Stimulated activated CD8-positive, alpha-beta memory T cell treated with anti-CD3 and anti-CD28 coated beads, Interleukin-15, amount 100 ng/mL, for 1 hour (primary cell): ENCODE data around the gene RBM20.
"Not testable (repeated sequence)": the region's sequence is repeated elsewhere in the genome, so short reads cannot be mapped to it uniquely, and the experiment has no call there.

Source experiments
- DNase-seq: peaks from one replicate; pipeline ENCODE4 v3.0.0-alpha.2; 2020; ENCODE audit warnings: low read depth

RBM20 gene

DNA sequence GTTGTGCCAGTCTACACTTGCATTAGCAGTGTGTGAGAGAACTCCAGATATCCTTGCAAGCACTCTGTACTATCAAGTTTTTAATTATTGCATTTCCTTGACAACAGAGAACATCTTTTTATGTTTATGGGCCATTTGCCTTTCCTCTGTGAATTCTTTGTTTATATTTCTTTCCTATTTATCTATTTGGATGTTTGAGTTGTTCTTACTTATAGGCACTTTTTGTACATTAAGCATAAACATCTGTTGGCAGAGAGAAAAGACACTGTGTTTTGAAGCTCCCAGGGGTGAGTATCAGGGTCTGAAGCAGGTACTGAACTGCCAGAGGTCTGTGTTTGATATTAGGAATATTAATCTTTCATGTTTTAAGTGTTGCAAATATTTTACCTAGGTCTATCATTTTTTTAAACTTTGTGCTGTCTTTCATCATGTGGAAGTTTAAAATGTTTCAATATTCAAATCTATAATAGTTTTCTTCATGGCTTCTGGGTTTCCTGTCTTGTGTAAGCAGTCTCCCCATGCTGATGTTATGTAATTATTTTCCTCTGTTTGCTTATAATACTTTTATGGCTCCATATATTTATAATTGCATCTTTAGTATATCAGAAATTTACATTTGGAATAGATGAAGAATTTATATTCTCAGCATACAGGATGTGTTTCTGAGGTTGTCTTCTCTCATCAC, 209.9 kb downstream of the RBM20 start:
- no peak for DNase-seq

DNA sequence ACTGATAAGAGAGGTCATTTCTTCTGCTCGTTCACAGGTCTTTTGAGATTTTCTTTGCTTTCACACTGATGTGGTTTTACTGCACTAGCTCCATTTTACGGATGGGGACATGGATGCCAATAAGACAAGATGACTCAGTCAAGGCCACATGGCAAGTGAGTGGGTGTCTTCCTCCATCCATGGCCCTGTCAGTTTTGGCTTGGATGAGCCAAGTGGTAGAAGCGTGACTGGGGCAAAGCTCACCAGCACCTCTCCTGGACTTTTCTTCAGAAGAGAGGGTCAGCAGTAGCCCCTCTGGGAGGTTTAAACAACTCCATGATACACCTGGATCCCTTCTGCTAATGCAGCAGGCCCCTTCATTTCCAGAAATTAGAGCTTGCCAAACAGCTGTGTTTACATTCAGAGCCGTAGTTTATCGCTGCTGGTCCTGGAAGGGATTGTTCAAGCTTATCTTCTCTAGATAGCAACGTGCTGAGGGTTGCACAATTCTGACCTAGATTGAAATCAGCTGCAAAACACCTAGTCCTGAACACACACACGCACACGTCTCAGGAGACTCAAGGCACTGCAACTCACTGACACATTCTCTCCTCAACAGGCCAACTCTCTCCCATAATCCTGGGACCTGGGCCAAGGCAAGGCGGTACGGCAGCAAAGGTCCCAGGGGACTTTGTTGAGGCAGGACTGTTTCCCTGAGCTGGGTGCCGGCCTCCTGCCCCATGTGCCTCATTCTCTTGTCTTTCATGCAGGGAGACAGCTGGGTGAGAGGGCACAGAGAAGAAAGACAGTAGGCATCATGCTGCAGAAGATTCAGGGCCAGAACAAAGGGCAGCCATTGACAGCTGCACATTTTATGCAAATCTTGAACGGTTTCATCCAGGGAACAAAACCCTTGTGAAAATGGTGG, 213.4 kb downstream of the RBM20 start:
- DNase-seq, result no peak

DNA sequence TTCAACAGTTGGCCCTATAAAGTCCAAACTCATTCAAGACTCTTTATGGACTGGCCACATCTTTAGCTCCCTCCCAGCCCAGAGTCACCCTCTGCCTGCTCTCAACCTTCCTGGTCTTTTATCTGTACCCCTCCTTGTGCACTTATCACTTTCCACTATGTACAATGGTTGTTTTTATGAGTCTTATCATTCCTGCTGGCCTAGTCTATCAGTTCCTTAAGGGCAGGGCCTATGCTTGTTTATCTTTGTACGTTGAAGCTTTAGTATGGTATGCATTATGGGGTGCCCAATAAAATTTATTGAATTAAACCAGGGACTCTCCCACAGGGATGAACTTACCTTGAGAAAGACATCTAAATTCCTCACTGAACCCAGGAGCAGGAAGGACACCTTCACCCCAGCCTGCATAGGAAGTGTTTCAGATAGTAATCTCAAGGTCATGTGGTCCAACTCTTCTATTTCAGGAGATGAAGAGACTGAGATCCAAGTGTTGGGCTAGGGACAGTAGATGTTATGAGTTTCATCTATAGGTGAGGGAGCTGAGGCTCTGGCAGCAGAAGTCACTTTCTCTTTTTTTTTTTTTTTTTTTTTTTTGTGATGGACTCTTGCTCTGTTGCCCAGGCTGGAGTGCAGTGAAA, 214.3 kb downstream of the RBM20 start:
- DNase-seq, result no peak

DNA sequence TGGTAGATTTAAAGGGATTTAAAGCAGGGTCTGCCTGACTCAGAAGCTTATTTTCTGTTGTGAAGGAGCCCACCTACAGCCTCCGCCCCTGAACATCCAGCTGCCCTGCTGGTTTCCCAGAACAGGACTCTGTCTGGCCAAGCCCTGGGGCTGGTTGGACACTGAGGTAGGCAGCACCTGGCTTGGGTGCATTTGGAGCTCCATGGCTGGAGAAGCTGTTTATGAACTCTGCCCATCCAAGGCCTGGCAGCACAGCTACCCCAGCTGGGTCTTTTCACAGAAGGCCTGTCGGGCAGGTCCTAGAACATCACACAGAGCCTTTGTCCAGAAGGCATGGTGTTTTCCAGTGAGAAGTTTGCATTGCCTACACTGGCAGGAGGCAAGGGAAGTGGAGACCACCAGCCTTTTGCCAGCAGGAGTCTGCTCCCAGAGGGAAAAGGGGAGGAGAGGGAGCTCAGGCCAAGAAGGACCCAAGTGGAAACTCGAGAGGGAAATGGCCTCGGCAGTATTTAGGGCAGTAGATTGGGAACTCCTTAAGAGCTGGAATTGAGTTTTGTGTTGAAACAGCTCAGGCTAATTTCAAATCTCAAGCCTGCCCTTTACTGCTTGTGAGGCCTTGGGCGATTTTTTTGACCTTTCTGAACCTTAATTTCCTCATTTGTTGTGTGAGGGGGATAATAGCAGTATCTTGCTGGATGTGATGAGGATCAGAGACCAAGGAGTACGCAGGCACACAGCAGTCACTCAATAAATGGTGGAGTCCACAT, 215.3 kb downstream of the RBM20 start:
- DNase-seq, result no peak

DNA sequence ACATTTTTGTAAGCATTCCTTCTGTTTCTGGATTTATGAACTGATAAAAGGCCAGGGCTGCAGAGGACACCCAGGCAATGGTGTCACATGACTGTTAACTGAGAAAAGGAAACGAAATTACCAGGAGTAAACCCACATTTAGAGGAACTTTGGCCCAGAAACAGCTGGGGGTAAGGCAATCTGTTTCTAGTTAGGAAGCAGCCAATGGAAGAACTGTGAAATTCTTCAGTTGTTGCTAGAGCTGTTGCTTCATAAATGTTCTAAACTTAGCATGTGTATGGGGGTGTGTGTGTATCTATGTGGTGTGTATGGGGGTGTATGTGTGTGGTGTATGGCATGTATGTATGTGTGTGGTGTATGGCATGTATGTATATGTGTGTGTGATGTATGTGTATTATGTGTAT, 215.8 kb downstream of the RBM20 start:
- DNase-seq, result no peak

- DNase-seq, result no peak
Observed at GRCh38 chr10:110860576-110861241, 216.6 kb downstream of the RBM20 start.

DNA sequence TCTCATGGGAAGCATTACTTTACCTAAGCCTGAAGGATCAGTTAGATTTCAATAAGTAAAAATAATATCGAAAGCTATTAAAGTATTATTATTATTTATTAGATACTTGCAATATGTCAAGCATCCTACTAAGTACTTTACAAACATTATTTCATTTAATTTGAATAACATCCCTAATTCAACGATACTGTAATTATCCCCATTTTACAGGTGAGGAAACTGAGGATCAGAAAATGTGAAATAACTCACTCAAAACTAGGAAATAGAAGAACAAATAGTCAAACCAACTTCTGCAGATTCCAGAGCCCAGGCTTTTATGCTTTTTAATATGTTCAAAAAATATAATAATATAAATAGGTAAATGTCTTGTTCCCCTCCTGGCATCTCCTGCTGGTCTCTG, 217.3 kb downstream of the RBM20 start:
- no peak for DNase-seq

DNA sequence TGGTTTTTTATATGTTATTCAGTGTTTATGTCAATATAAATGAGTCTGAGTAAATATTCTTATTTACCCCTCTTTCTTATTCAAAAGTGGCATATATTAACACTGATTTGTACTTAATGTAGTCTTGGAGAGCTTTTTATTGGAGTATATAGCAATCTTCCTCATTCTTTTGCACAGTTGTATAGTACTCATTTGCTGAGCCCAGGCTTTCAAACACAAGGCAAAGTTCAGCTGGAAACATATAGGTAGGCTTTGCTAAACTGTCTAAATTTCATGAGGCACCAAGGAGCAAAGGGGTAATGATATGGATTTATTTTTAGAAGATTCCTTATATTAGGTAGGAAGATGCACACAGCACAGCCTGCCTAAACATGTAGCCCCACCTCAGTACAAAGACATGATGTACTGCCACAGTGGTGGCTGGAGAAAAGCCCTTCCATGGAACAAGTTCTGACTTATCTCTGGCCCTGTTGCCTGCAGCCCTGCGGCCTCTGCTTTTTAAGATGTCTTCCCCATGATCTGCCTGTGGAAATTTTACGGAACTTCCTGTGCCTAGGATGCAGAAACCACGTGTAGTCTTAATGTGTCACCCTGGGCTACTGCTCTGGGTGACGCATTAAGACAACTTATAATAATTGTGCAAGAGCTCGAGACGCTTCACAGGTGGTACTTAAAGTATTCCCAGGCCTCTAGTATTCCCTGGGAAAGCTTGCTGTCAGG, 218.0 kb downstream of the RBM20 start:
- no peak for DNase-seq

- DNase-seq, result no peak
Observed at GRCh38 chr10:110862961-110863360, 218.8 kb downstream of the RBM20 start.

DNA sequence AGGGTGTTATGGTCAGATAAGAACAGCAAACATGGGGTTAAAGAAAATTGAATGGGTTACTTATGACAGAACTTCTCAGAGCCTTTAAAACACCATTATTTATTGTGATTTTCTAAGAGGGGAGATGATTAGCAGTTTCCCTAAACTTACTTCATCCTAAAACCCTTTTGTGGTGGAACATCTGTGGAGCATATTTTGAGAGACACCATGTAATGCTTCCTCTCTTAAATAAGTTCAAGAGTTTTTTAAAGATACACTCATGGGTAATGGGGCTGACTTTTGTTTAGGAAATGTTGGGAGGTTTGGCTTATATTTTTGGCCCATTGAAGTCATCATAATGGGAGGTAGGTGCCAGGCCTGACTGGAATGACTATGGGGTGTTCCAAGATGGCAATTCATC, 219.2 kb downstream of the RBM20 start:
- DNase-seq, result no peak

DNA sequence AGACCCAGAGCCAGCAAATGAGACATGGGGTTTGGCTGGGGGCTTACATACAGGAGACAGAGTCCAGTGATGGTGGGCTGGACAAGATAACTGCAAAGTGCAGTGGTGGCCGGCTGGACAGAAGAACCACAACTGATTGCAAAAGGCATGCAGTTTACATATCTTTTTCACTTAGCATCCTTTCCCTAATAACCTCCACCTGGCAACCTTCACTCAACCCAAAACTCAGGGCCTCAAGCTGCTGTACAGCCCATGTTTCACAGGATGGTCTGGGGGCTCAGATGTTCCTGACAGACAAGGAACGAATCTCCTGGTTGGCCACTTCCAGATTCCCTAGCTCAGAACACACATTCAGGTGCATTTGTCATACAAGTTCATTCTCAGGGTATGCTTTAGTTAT, 219.8 kb downstream of the RBM20 start:
- DNase-seq, result no peak

GRCh38 chr10:110864662-110865140, 220.6 kb downstream of the RBM20 start:
- DNase-seq, result no peak

- no peak for DNase-seq
Observed at GRCh38 chr10:110865186-110865808, 221.2 kb downstream of the RBM20 start.

GRCh38 chr10:110865809-110866482, 221.8 kb downstream of the RBM20 start:
- DNase-seq, result no peak

GRCh38 chr10:110867011-110867806, 223.1 kb downstream of the RBM20 start:
- DNase-seq, result not testable (repeated sequence)

DNA sequence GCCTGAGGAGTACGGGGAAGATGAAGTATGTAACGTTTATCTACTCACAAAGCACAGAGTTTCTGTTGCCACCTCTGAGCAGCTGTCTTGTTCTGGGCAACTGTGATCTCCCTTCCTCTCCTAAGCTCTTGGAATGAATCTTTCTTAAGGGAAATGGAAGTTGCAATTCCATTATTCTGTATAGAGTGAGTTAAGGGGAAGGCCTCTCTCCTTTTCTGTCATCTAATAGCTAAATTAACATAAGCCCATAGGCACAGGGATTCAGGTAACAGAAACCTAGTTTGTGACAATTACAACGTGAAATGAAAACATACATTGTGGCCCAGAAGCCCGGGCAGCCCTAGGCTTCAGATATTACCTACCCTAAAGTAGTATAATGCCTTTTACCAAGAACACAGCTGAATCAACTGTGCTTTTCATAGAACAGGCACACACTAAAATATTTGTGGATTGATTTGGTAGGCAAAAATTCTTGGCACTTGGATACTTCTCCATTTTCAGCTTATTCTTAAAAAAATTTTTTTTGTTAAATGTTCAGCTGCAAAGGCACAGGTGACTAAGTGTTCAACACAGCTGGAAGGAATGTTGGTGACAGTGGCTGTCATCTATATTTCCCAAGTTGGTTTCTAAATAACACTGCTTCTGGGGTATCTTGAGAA, 223.8 kb downstream of the RBM20 start:
- no peak for DNase-seq

GRCh38 chr10:110868981-110869380, 224.8 kb downstream of the RBM20 start:
- DNase-seq, result no peak

GRCh38 chr10:110870823-110871297, 226.7 kb downstream of the RBM20 start:
- DNase-seq, result no peak
